ENCODE results near the gene APLNR.

The APLNR gene

GRCh38 chr11:57274904-57275498 is 38.0 kb upstream of the APLNR start:
- no peak overlapping the region for H3K4me3 ChIP-seq (ENCODE audit: low read depth, low read length)
- no peak overlapping the region for H3K9ac ChIP-seq (ENCODE audit: low read depth, low read length)
- H3K27ac ChIP-seq (ENCODE audit: low read depth, low read length) = no peak overlapping the region
- H3K9me3 ChIP-seq (ENCODE audit: control insufficient read depth, insufficient read depth, low read length) = no peaks in the 10 kb centered on the region; the same call in 1 of the 2 replicates
- H3K4me1 ChIP-seq (ENCODE audit: control insufficient read depth, insufficient read depth, low read length) = peaks cover 14% of the 10 kb centered on the region
- H3K36me3 ChIP-seq (ENCODE audit: control insufficient read depth, insufficient read depth, low read length) = no peaks in the 10 kb centered on the region
- H3K27me3 ChIP-seq (ENCODE audit: control insufficient read depth, insufficient read depth, low read length) = peaks cover 11% of the 10 kb centered on the region

- H3K9ac ChIP-seq (ENCODE audit: low read depth, low read length) = no peak overlapping the region
- no peak overlapping the region for H3K4me3 ChIP-seq (ENCODE audit: low read depth, low read length)
- H3K27ac ChIP-seq (ENCODE audit: low read depth, low read length) = no peak overlapping the region
- H3K9me3 ChIP-seq (ENCODE audit: control insufficient read depth, insufficient read depth, low read length) = no peaks in the 10 kb centered on the region; the same call in 1 of the 2 replicates
- H3K36me3 ChIP-seq (ENCODE audit: control insufficient read depth, insufficient read depth, low read length) = no peaks in the 10 kb centered on the region
- peaks cover 11% of the 10 kb centered on the region for H3K27me3 ChIP-seq (ENCODE audit: control insufficient read depth, insufficient read depth, low read length)
- peaks cover 11% of the 10 kb centered on the region for H3K4me1 ChIP-seq (ENCODE audit: control insufficient read depth, insufficient read depth, low read length)
Measured at GRCh38 chr11:57273448-57274058, 36.5 kb upstream of the APLNR start.

DNA sequence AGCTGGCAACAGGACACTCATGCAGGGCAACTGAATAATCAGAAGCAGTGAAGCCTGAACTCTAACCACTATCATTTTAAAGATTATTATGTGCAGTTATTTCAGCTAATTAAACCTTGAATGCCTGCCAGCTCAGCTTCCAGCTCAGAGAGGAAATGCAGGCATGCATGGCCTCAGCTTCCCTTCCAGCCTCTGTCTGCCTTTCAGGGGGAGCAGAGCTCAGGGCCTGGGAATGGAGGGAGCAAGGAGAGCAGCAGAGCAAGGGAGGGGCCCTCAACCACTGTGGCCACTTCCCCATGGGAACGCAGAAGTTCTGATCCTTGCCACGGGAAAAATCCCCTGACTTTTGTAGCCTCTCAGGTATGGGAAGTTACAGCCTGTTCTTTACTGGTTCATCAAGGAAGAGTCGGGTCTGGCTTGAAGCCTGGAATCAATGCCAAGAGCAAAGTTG is 32.5 kb upstream of the APLNR start:
- Histone ChIP-seq H3K27ac (ENCODE audit: low read depth, low read length) (no peak overlapping the region), H3K27me3 (ENCODE audit: control insufficient read depth, insufficient read depth, low read length) (no peaks in the 10 kb centered on the region), H3K4me1 (ENCODE audit: control insufficient read depth, insufficient read depth, low read length) (no peaks in the 10 kb centered on the region)

DNA sequence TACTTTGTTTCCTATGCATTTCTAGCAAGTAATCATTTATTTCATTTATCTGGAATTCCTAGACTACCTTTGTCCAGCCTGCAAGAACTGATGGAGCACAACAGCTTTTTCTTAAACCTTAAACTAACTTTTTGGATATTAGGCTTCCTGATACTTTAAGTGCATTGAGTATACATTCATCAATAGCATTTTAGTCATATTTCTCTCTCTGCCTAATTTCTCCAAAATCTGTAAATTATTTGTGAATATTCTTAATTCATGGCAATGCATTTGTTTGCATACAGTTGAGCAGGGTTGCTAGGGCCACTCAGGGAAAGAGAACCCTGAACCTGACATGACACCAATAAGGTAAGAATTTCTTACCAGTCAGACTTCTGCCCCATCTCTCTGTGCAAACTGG is 29.1 kb upstream of the APLNR start:
- Histone ChIP-seq H3K36me3 (ENCODE audit: control insufficient read depth, insufficient read depth, low read length) (no peaks in the 10 kb centered on the region), H3K4me1 (ENCODE audit: control insufficient read depth, insufficient read depth, low read length) (peaks cover 21% of the 10 kb centered on the region), H3K27me3 (ENCODE audit: control insufficient read depth, insufficient read depth, low read length) (no peaks in the 10 kb centered on the region), H3K4me3 (ENCODE audit: low read depth, low read length) (no peak overlapping the region), H3K27ac (ENCODE audit: low read depth, low read length) (no peak overlapping the region), H3K9ac (ENCODE audit: low read depth, low read length) (no peak overlapping the region), H3K9me3 (ENCODE audit: control insufficient read depth, insufficient read depth, low read length) (peaks cover 15% of the 10 kb centered on the region)

More for the DNA sequence above, 32.5 kb upstream of the APLNR start:
- Histone ChIP-seq H3K36me3 (ENCODE audit: control insufficient read depth, insufficient read depth, low read length) (no peaks in the 10 kb centered on the region), H3K9me3 (ENCODE audit: control insufficient read depth, insufficient read depth, low read length) (peaks cover 15% of the 10 kb centered on the region), H3K4me3 (ENCODE audit: low read depth, low read length) (no peak overlapping the region), H3K9ac (ENCODE audit: low read depth, low read length) (no peak overlapping the region)

- no peak overlapping the region for H3K9ac ChIP-seq (ENCODE audit: low read depth, low read length)
Measured at GRCh38 chr11:57263351-57263750, 26.3 kb upstream of the APLNR start.

GRCh38 chr11:57262157-57262556 is 25.1 kb upstream of the APLNR start:
- no peak overlapping the region for H3K4me3 ChIP-seq (ENCODE audit: low read depth, low read length)
- peaks cover 21% of the 10 kb centered on the region for H3K4me1 ChIP-seq (ENCODE audit: control insufficient read depth, insufficient read depth, low read length)
- H3K36me3 ChIP-seq (ENCODE audit: control insufficient read depth, insufficient read depth, low read length) = no peaks in the 10 kb centered on the region
- H3K27me3 ChIP-seq (ENCODE audit: control insufficient read depth, insufficient read depth, low read length) = no peaks in the 10 kb centered on the region
- H3K9ac ChIP-seq (ENCODE audit: low read depth, low read length) = no peak overlapping the region
- peaks cover 15% of the 10 kb centered on the region for H3K9me3 ChIP-seq (ENCODE audit: control insufficient read depth, insufficient read depth, low read length)
- H3K27ac ChIP-seq (ENCODE audit: low read depth, low read length) = no peak overlapping the region

More at GRCh38 chr11:57263351-57263750, 26.3 kb upstream of the APLNR start:
- Histone ChIP-seq H3K36me3 (ENCODE audit: control insufficient read depth, insufficient read depth, low read length) (no peaks in the 10 kb centered on the region), H3K4me3 (ENCODE audit: low read depth, low read length) (no peak overlapping the region), H3K4me1 (ENCODE audit: control insufficient read depth, insufficient read depth, low read length) (peaks cover 21% of the 10 kb centered on the region), H3K27ac (ENCODE audit: low read depth, low read length) (peak overlapping the region; percentile 61), H3K9me3 (ENCODE audit: control insufficient read depth, insufficient read depth, low read length) (peaks cover 15% of the 10 kb centered on the region), H3K27me3 (ENCODE audit: control insufficient read depth, insufficient read depth, low read length) (no peaks in the 10 kb centered on the region)

GRCh38 chr11:57260937-57261783 is 24.1 kb upstream of the APLNR start:
- H3K9ac ChIP-seq (ENCODE audit: low read depth, low read length) = no peak overlapping the region
- peaks cover 10% of the 10 kb centered on the region for H3K9me3 ChIP-seq (ENCODE audit: control insufficient read depth, insufficient read depth, low read length)
- no peaks in the 10 kb centered on the region for H3K36me3 ChIP-seq (ENCODE audit: control insufficient read depth, insufficient read depth, low read length)
- no peaks in the 10 kb centered on the region for H3K27me3 ChIP-seq (ENCODE audit: control insufficient read depth, insufficient read depth, low read length)
- no peak overlapping the region for H3K27ac ChIP-seq (ENCODE audit: low read depth, low read length)
- H3K4me3 ChIP-seq (ENCODE audit: low read depth, low read length) = no peak overlapping the region
- peaks cover 21% of the 10 kb centered on the region for H3K4me1 ChIP-seq (ENCODE audit: control insufficient read depth, insufficient read depth, low read length)

GRCh38 chr11:57256119-57256518 is 19.1 kb upstream of the APLNR start:
- H3K36me3 ChIP-seq (ENCODE audit: control insufficient read depth, insufficient read depth, low read length) = no peaks in the 10 kb centered on the region
- H3K9ac ChIP-seq (ENCODE audit: low read depth, low read length) = no peak overlapping the region
- no peaks in the 10 kb centered on the region for H3K9me3 ChIP-seq (ENCODE audit: control insufficient read depth, insufficient read depth, low read length)
- H3K27ac ChIP-seq (ENCODE audit: low read depth, low read length) = no peak overlapping the region
- H3K27me3 ChIP-seq (ENCODE audit: control insufficient read depth, insufficient read depth, low read length) = no peaks in the 10 kb centered on the region
- no peaks in the 10 kb centered on the region for H3K4me1 ChIP-seq (ENCODE audit: control insufficient read depth, insufficient read depth, low read length)
- H3K4me3 ChIP-seq (ENCODE audit: low read depth, low read length) = no peak overlapping the region

DNA sequence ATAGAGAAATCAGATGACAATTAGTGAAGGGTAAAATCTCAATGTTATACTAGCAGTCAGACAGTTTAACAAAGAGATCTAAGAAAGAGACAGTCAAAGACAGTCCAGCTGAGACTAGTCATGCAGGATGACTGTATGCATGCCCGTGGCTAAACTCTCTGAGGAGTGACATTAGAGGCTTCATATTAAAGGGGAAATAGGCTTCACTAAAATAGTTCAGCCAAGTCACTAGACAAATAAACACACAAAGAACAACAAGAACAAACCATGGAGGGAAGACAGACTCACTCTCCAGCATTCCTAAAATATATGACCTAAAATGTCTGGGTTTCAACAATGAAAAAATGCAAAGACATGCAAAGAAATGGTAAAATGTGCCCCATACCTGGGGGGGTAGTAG is 18.6 kb upstream of the APLNR start:
- H3K9me3 ChIP-seq (ENCODE audit: control insufficient read depth, insufficient read depth, low read length) = no peaks in the 10 kb centered on the region
- H3K27me3 ChIP-seq (ENCODE audit: control insufficient read depth, insufficient read depth, low read length) = no peaks in the 10 kb centered on the region; the same call in 1 of the 2 replicates
- H3K4me1 ChIP-seq (ENCODE audit: control insufficient read depth, insufficient read depth, low read length) = no peaks in the 10 kb centered on the region
- H3K36me3 ChIP-seq (ENCODE audit: control insufficient read depth, insufficient read depth, low read length) = no peaks in the 10 kb centered on the region
- no peak overlapping the region for H3K27ac ChIP-seq (ENCODE audit: low read depth, low read length)
- H3K9ac ChIP-seq (ENCODE audit: low read depth, low read length) = no peak overlapping the region
- no peak overlapping the region for H3K4me3 ChIP-seq (ENCODE audit: low read depth, low read length)

GRCh38 chr11:57254631-57255030 is 17.6 kb upstream of the APLNR start:
- Histone ChIP-seq H3K9ac (ENCODE audit: low read depth, low read length) (no peak overlapping the region), H3K36me3 (ENCODE audit: control insufficient read depth, insufficient read depth, low read length) (no peaks in the 10 kb centered on the region), H3K9me3 (ENCODE audit: control insufficient read depth, insufficient read depth, low read length) (no peaks in the 10 kb centered on the region), H3K27me3 (ENCODE audit: control insufficient read depth, insufficient read depth, low read length) (no peaks in the 10 kb centered on the region; the same call in 1 of the 2 replicates), H3K4me1 (ENCODE audit: control insufficient read depth, insufficient read depth, low read length) (no peaks in the 10 kb centered on the region), H3K4me3 (ENCODE audit: low read depth, low read length) (no peak overlapping the region), H3K27ac (ENCODE audit: low read depth, low read length) (no peak overlapping the region)

Data from HUES48 (cell line).